Erythroblast (primary cell): ENCODE data around the gene AP1M1.

Source experiments
- GATA1 ChIP-seq: IDR thresholded peaks from 2 replicates; pipeline ENCODE4 v1.6.1; 2011; ENCODE audit warnings: low read depth, mild to moderate bottlenecking, control low read depth, low read length, moderate library complexity
- POLR2A ChIP-seq: IDR thresholded peaks from 2 replicates; pipeline ENCODE4 v1.6.1; 2011; ENCODE audit warnings: mild to moderate bottlenecking, low read length

DNA sequence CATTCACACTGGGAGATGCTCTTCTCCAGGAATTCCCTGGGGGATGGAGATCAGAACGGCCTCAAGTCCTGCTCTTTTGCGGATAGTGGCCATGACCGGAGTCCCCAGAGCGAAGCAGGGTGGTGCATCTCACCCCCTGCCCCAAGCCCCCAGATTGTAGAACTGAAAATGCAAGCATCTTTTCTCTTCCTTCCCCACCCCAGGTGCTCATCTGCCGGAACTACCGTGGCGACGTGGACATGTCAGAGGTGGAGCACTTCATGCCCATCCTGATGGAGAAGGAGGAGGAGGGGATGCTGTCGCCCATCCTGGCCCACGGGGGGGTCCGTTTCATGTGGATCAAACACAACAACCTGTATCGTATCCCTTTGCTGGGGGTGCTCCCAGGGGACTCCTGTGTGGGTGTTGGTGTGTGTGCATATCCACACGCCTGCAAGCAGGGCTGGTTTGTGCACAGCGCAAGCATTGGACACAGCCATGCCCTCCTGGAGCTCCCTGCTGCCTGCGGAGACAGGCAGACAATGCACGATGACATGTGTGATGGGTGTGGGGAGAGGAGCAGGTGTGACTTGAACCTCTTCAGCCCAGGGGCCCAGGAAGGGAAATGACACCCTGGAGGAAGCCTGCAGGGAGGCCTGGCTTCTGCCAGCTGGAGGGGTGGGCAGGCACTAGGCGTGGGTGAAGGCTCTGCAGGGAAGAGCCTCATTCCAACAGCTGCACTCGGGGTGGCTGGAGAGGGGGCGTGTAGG lies 5.7 kb downstream of the AP1M1 start:
- TF ChIP-seq POLR2A (no peak), GATA1 (no peak)
